ENCODE results near the gene PPP1R17. TPM values are rescaled to one million over a fixed set of nuclear protein-coding genes. Genes with fewer than 3 reads are reported as not detected.

PPP1R17 gene
- total and polyA plus RNA-seq, 2 of the 13 experiments (the other 11 are each of a cell fraction or from before 2014, with no cell fraction given), result not detected

DNA sequence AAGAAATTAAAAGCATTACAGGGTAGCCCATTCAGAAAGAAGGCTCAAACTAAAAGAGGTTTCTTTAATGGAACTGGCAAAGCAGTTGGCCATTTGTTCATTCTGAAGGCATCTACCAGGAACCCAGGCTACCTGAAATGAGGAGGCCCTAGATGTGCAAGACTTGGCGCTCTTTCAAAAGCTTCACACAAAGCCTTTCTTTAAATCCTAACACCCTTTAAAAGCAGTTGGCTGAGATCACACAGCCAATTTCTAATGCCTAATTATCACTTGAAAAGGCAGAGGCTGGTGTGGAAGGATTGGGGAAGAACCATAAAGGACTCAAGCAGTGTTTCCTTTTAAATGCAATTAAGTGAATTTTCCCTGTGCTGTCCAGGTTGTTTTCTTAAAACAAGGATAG lies 23.2 kb downstream of the PPP1R17 start:
- in situ Hi-C loops (cut with HindIII; ENCODE audit: extremely low pct_ligation_motif_present, low pct_unique_long_range_greater_than_20kb), result no loop called here
- Histone ChIP-seq H3K9me3 (ENCODE audit: low read length) (no peaks in the 10 kb centered on the region), H3K4me2 (ENCODE audit: low read depth, low read length) (no peak overlapping the region), H3K27ac (ENCODE audit: extremely low read length, insufficient read depth, low read length) (no peak overlapping the region), H3K27me3 (ENCODE audit: control insufficient read depth in 1 of 2, insufficient read depth in 2 of 2, low read length in 2 of 2) (peaks cover 0 to 6% of the 10 kb centered on the region in 2 experiments; a peak in 3 of 5 replicates), H4K20me1 (ENCODE audit: insufficient read depth, low read length) (no peaks in the 10 kb centered on the region), H2AFZ (ENCODE audit: low read length) (no peak overlapping the region), H3K4me3 (replicated peaks in 1 of 3; ENCODE audit: insufficient read depth in 1 of 3, low read depth in 2 of 3, low read length in 3 of 3) (no peak overlapping the region), H3K36me3 (replicated peaks in 1 of 2; ENCODE audit: control insufficient read depth in 1 of 2, insufficient read depth in 2 of 2, low read length in 2 of 2) (no peaks in the 10 kb centered on the region), H3K9ac (ENCODE audit: insufficient read depth, low read depth, low read length) (no peak overlapping the region), H3K79me2 (ENCODE audit: insufficient read depth, low read length) (no peaks in the 10 kb centered on the region), H3K4me1 (ENCODE audit: insufficient read depth, low read length) (no peaks in the 10 kb centered on the region)
- POLR2A ChIA-PET, result no interaction called here
- no TSS peak for BruUV-seq (replicated peaks)
- intact Hi-C loops (cut with micrococcal nuclease; ENCODE audit: unreplicated experiment), result no loop called here
- 25% methylated on average over 1 of the region's 1 CpG for WGBS (ENCODE audit: low lambda C conversion rate)
- CTCF ChIA-PET (ENCODE audit: low intra/inter-chr PET ratio, low total read pairs), result no interaction called here
- ATAC-seq (no peak), FAIRE-seq (no peak), DNase-seq (ENCODE audit: low spot score) (no peak)
- no peak for TF ChIP-seq ZFP36L1 (CRISPR knock-in tag; IDR thresholded peaks at IDR 0.05)

DNA sequence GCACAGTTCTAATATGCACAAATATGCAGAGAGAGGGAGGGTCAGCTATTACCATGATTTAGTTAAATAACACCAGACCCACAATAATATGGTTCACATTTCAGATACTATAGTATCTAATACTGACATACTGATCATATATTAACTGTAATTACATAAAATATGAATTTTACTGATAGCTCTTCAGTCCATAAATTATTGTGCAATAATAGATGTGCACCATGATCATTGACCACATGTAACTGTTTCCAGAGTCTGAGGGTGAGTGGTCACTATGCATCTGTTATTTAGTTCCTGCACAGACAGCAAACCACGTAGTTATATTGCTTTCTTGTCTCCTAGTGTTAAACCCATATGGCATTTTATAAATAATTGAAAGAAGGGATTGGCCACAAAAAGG lies 29.3 kb downstream of the PPP1R17 start:
- H3K79me2 ChIP-seq (ENCODE audit: insufficient read depth, low read length), result no peaks in the 10 kb centered on the region
- no peaks in the 10 kb centered on the region for H3K27me3 ChIP-seq (ENCODE audit: control insufficient read depth in 1 of 2, insufficient read depth in 2 of 2, low read length in 2 of 2)
- intact Hi-C loops (cut with micrococcal nuclease; ENCODE audit: unreplicated experiment) (no loop called here), in situ Hi-C loops (cut with HindIII; ENCODE audit: extremely low pct_ligation_motif_present, low pct_unique_long_range_greater_than_20kb) (no loop called here)
- no peaks in the 10 kb centered on the region for H4K20me1 ChIP-seq (ENCODE audit: insufficient read depth, low read length)
- H3K36me3 ChIP-seq (replicated peaks in 1 of 2; ENCODE audit: control insufficient read depth in 1 of 2, insufficient read depth in 2 of 2, low read length in 2 of 2), result no peaks in the 10 kb centered on the region
- H2AFZ ChIP-seq (ENCODE audit: low read length), result no peak overlapping the region
- no peak overlapping the region for H3K27ac ChIP-seq (ENCODE audit: extremely low read length, insufficient read depth, low read length)
- ATAC-seq (no peak), DNase-seq (ENCODE audit: low spot score) (no peak), FAIRE-seq (no peak)
- WGBS (ENCODE audit: low lambda C conversion rate), result 0% methylated on average over 1 of the region's 1 CpG
- no peak overlapping the region for H3K9ac ChIP-seq (ENCODE audit: insufficient read depth, low read depth, low read length)
- CTCF ChIA-PET (ENCODE audit: low intra/inter-chr PET ratio, low total read pairs), result no interaction called here
- no peak overlapping the region for H3K4me2 ChIP-seq (ENCODE audit: low read depth, low read length)
- no peaks in the 10 kb centered on the region for H3K4me1 ChIP-seq (ENCODE audit: insufficient read depth, low read length)
- TF ChIP-seq ZNF703 (CRISPR knock-in tag; IDR thresholded peaks at IDR 0.05; ENCODE audit: borderline replicate concordance) (no peak), ZNF839 (CRISPR knock-in tag; IDR thresholded peaks at IDR 0.05; ENCODE audit: borderline replicate concordance) (no peak), CEBPB (IDR thresholded peaks at IDR 0.05; ENCODE audit: borderline replicate concordance, low read depth, low read length) (peak; percentile 69)
- TF ChIP-seq, protein P1, sequence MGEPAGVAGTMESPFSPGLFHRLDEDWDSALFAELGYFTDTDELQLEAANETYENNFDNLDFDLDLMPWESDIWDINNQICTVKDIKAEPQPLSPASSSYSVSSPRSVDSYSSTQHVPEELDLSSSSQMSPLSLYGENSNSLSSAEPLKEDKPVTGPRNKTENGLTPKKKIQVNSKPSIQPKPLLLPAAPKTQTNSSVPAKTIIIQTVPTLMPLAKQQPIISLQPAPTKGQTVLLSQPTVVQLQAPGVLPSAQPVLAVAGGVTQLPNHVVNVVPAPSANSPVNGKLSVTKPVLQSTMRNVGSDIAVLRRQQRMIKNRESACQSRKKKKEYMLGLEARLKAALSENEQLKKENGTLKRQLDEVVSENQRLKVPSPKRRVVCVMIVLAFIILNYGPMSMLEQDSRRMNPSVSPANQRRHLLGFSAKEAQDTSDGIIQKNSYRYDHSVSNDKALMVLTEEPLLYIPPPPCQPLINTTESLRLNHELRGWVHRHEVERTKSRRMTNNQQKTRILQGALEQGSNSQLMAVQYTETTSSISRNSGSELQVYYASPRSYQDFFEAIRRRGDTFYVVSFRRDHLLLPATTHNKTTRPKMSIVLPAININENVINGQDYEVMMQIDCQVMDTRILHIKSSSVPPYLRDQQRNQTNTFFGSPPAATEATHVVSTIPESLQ (CRISPR knock-in tag; conservative IDR thresholded peaks at IDR 0.05), result no peak
- H3K4me3 ChIP-seq (replicated peaks in 1 of 3; ENCODE audit: insufficient read depth in 1 of 3, low read depth in 2 of 3, low read length in 3 of 3), result no peak overlapping the region
- POLR2A ChIA-PET, result no interaction called here
- H3K9me3 ChIP-seq (ENCODE audit: low read length), result no peaks in the 10 kb centered on the region
- BruUV-seq (replicated peaks), result no TSS peak
